HEK293 (cell line): ENCODE measurements around the gene ITK.

Source experiments
- CTCF ChIA-PET: fragments of 350-600 bp; formaldehyde crosslinking; extraction: SDS; loops from one replicate; lab custom pipeline; 2021; ENCODE audit warnings: antibody characterized with exemption; lab: Yijun Ruan, JAX
- POLR2A ChIA-PET: fragments of 300-600 bp; formaldehyde crosslinking; extraction: SDS; loops from one replicate; lab custom pipeline; 2020; ENCODE audit warnings: antibody characterized with exemption, inconsistent platforms; lab: Yijun Ruan, JAX
- H3K27ac ChIP-seq: fragments of 200-500 bp; sonication (Bioruptor generic); 2 replicates; pipeline ENCODE4 v1.5.1; 2014; ENCODE audit warnings: low read depth, low read length, control low read depth, inconsistent platforms; ENCODE audit errors: extremely low read depth
- H3K36me3 ChIP-seq, 2 experiments: fragments of 200-500 bp in 1 of 2; sonication (Bioruptor generic) in 1 of 2; 1 replicate in 1 of 2; 2 replicates in 1 of 2; pipeline ENCODE4 v1.5.1; 2014 to 2017; ENCODE audit warnings: inconsistent platforms in 2 of 2, low read length in 2 of 2; ENCODE audit not compliant: control insufficient read depth in 2 of 2, insufficient read depth in 1 of 2
- H3K4me1 ChIP-seq: fragments of 200-500 bp; sonication (Bioruptor generic); 2 replicates; pipeline ENCODE4 v1.5.1; 2014; ENCODE audit warnings: mild to moderate bottlenecking, low read length, inconsistent platforms; ENCODE audit not compliant: control insufficient read depth, insufficient read depth
- H3K4me3 ChIP-seq: 2 replicates; pipeline ENCODE4 v1.5.1; 2011; ENCODE audit warnings: low read depth, mild to moderate bottlenecking, control low read depth, low read length, moderate library complexity
- H3K9me3 ChIP-seq: fragments of 200-500 bp; sonication (Bioruptor generic); 2 replicates; pipeline ENCODE4 v1.5.1; 2014; ENCODE audit warnings: low read depth, low read length, inconsistent platforms; ENCODE audit not compliant: control insufficient read depth, insufficient read depth
- EGR2 ChIP-seq: fragments of 450-650 bp; formaldehyde crosslinking; IDR thresholded peaks from 2 replicates; pipeline ENCODE4 v1.5.1; 2016; ENCODE audit warnings: low read depth, missing biosample characterization, missing genetic modification characterization
- KLF17 ChIP-seq: fragments of 450-650 bp; formaldehyde crosslinking; IDR thresholded peaks from 2 replicates; pipeline ENCODE4 v1.5.1; 2016; ENCODE audit warnings: missing biosample characterization, missing genetic modification characterization
- PATZ1 ChIP-seq: fragments of 450-650 bp; formaldehyde crosslinking; IDR thresholded peaks from 2 replicates; pipeline ENCODE4 v1.5.1; 2016; ENCODE audit warnings: missing biosample characterization, missing genetic modification characterization
- TRIM28 ChIP-seq: IDR thresholded peaks from 2 replicates; pipeline ENCODE4 v1.6.1; 2011; ENCODE audit warnings: low read length, control low read depth, borderline replicate concordance
- WT1 ChIP-seq: fragments of 450-650 bp; formaldehyde crosslinking; IDR thresholded peaks from 2 replicates; pipeline ENCODE4 v1.5.1; 2016; ENCODE audit warnings: missing biosample characterization, missing genetic modification characterization
- ZBTB11 ChIP-seq: fragments of 450-650 bp; formaldehyde crosslinking; conservative IDR thresholded peaks from 2 replicates; pipeline ENCODE4 v1.5.1; 2016; ENCODE audit warnings: low read depth, missing biosample characterization, missing genetic modification characterization
- ZBTB17 ChIP-seq: fragments of 450-650 bp; formaldehyde crosslinking; IDR thresholded peaks from 2 replicates; pipeline ENCODE4 v1.5.1; 2016; ENCODE audit warnings: missing biosample characterization, missing genetic modification characterization
- ZBTB20 ChIP-seq: fragments of 450-650 bp; formaldehyde crosslinking; IDR thresholded peaks from 2 replicates; pipeline ENCODE4 v1.5.1; 2016; ENCODE audit warnings: missing biosample characterization, missing genetic modification characterization
- ZNF138 ChIP-seq: fragments of 450-650 bp; formaldehyde crosslinking; IDR thresholded peaks from 2 replicates; pipeline ENCODE4 v1.5.1; 2016; ENCODE audit warnings: missing biosample characterization, missing genetic modification characterization, borderline replicate concordance
- ZNF146 ChIP-seq: fragments of 450-650 bp; formaldehyde crosslinking; IDR thresholded peaks from 2 replicates; pipeline ENCODE4 v1.5.1; 2016; ENCODE audit warnings: missing biosample characterization, missing genetic modification characterization
- ZNF174 ChIP-seq: fragments of 450-650 bp; formaldehyde crosslinking; IDR thresholded peaks from 2 replicates; pipeline ENCODE4 v1.5.0; 2017; ENCODE audit warnings: missing biosample characterization, mild to moderate bottlenecking, missing genetic modification characterization
- ZNF26 ChIP-seq: fragments of 450-650 bp; formaldehyde crosslinking; IDR thresholded peaks from 2 replicates; pipeline ENCODE4 v1.5.1; 2016; ENCODE audit warnings: missing biosample characterization, missing genetic modification characterization
- ZNF335 ChIP-seq: fragments of 450-650 bp; formaldehyde crosslinking; conservative IDR thresholded peaks from 2 replicates; pipeline ENCODE4 v1.5.1; 2016; ENCODE audit warnings: missing biosample characterization, missing genetic modification characterization
- ZNF362 ChIP-seq: fragments of 450-650 bp; formaldehyde crosslinking; IDR thresholded peaks from 2 replicates; pipeline ENCODE4 v1.5.1; 2016; ENCODE audit warnings: missing biosample characterization, missing genetic modification characterization
- ZNF404 ChIP-seq: fragments of 450-650 bp; formaldehyde crosslinking; IDR thresholded peaks from 2 replicates; pipeline ENCODE4 v1.5.1; 2017; ENCODE audit warnings: missing biosample characterization, missing genetic modification characterization
- ZNF426 ChIP-seq: fragments of 450-650 bp; formaldehyde crosslinking; IDR thresholded peaks from 2 replicates; pipeline ENCODE4 v1.5.1; 2017; ENCODE audit warnings: missing biosample characterization, missing genetic modification characterization, mild to moderate bottlenecking, inconsistent platforms, moderate library complexity
- ZNF433 ChIP-seq: fragments of 450-650 bp; formaldehyde crosslinking; IDR thresholded peaks from 2 replicates; pipeline ENCODE4 v1.5.1; 2016; ENCODE audit warnings: missing biosample characterization, missing genetic modification characterization, low read depth
- ZNF610 ChIP-seq: fragments of 450-650 bp; formaldehyde crosslinking; IDR thresholded peaks from 2 replicates; pipeline ENCODE4 v1.5.1; 2016; ENCODE audit warnings: missing biosample characterization, missing genetic modification characterization, borderline replicate concordance
- ZNF623 ChIP-seq: fragments of 450-650 bp; formaldehyde crosslinking; IDR thresholded peaks from 2 replicates; pipeline ENCODE4 v1.5.1; 2016; ENCODE audit warnings: missing biosample characterization, missing genetic modification characterization
- ZNF639 ChIP-seq: fragments of 450-650 bp; formaldehyde crosslinking; IDR thresholded peaks from 2 replicates; pipeline ENCODE4 v1.5.1; 2016; ENCODE audit warnings: missing biosample characterization, missing genetic modification characterization
- ZNF654 ChIP-seq: fragments of 450-650 bp; formaldehyde crosslinking; IDR thresholded peaks from 2 replicates; pipeline ENCODE4 v1.5.1; 2016; ENCODE audit warnings: low read depth, missing biosample characterization, missing genetic modification characterization
- ZNF658 ChIP-seq: fragments of 450-650 bp; formaldehyde crosslinking; IDR thresholded peaks from 2 replicates; pipeline ENCODE4; 2016; ENCODE audit warnings: missing biosample characterization, missing genetic modification characterization
- ZNF677 ChIP-seq: fragments of 450-650 bp; IDR thresholded peaks from 2 replicates; pipeline ENCODE4 v1.5.0; 2018; ENCODE audit warnings: missing biosample characterization, mild to moderate bottlenecking, missing genetic modification characterization, moderate library complexity
- ZNF776 ChIP-seq: fragments of 450-650 bp; formaldehyde crosslinking; IDR thresholded peaks from 2 replicates; pipeline ENCODE4 v1.5.0; 2017; ENCODE audit warnings: missing biosample characterization, missing genetic modification characterization, borderline replicate concordance
- ZSCAN4 ChIP-seq: fragments of 450-650 bp; formaldehyde crosslinking; IDR thresholded peaks from 2 replicates; pipeline ENCODE4 v1.5.1; 2017; ENCODE audit warnings: missing biosample characterization, missing genetic modification characterization

Gene ITK

GRCh38 chr5:157167214-157167621 lies 13.4 kb upstream of the ITK start:
- Histone ChIP-seq H3K9me3 (no peaks in the 10 kb centered on the region), H3K36me3 (no peaks in the 10 kb centered on the region), H3K4me3 (no peak overlapping the region), H3K4me1 (no peaks in the 10 kb centered on the region), H3K27ac (no peak overlapping the region)
- ChIA-PET CTCF (interaction anchor here (0.6 to 0.8 kb wide), 4 partner anchors 18 to 1117 kb away, joined by 3 to 4 read pairs (median 4); no protein-coding TSS in a partner anchor), POLR2A (no interaction called here)
- TF ChIP-seq ZNF335 (tag by site-specific recombination) (no peak), ZNF433 (no peak), ZBTB17 (tag by site-specific recombination) (no peak), KLF17 (tag by site-specific recombination) (no peak), EGR2 (tag by site-specific recombination) (no peak), ZBTB11 (no peak), ZNF610 (tag by site-specific recombination) (no peak), ZNF639 (tag by site-specific recombination) (no peak), ZNF677 (tag by site-specific recombination) (no peak), ZNF776 (tag by site-specific recombination) (no peak), ZNF146 (tag by site-specific recombination) (no peak), ZNF623 (no peak), WT1 (tag by site-specific recombination) (no peak), PATZ1 (tag by site-specific recombination) (no peak), ZNF138 (no peak), ZNF404 (tag by site-specific recombination) (no peak), ZNF362 (tag by site-specific recombination) (no peak)

- ChIA-PET POLR2A (no interaction called here), CTCF (interaction anchor here (0.6 kb wide), 1 partner anchor 409 kb away, joined by 3 read pairs; no protein-coding TSS in a partner anchor)
- no peak overlapping the region for H3K4me3 ChIP-seq
- H3K4me1 ChIP-seq: no peaks in the 10 kb centered on the region
- H3K27ac ChIP-seq: no peak overlapping the region
- no peaks in the 10 kb centered on the region for H3K9me3 ChIP-seq
- no peaks in the 10 kb centered on the region for H3K36me3 ChIP-seq
- TF ChIP-seq ZNF677 (tag by site-specific recombination) (no peak), ZNF26 (tag by site-specific recombination) (no peak), ZNF654 (tag by site-specific recombination) (no peak), ZNF658 (tag by site-specific recombination) (no peak), ZBTB20 (tag by site-specific recombination) (no peak), TRIM28 (no peak), ZNF623 (no peak), ZNF426 (tag by site-specific recombination) (no peak), ZNF174 (tag by site-specific recombination) (no peak), ZSCAN4 (no peak)
Measured at GRCh38 chr5:157168286-157168685, 12.4 kb upstream of the ITK start.
